HG02571 (cell line): ENCODE data around the gene ANKLE1.
"Not testable (repeated sequence)": the region's sequence is repeated elsewhere in the genome, so short reads cannot be mapped to it uniquely, and the experiment has no call there.

Experiments
- ATAC-seq: cut with Tn5 transposase; IDR thresholded peaks from one replicate; pipeline ENCODE4 v1.9.1; 2021; ENCODE audit warnings: mild to moderate bottlenecking, moderate library complexity; ENCODE audit not compliant: unreplicated experiment

ANKLE1 gene

DNA sequence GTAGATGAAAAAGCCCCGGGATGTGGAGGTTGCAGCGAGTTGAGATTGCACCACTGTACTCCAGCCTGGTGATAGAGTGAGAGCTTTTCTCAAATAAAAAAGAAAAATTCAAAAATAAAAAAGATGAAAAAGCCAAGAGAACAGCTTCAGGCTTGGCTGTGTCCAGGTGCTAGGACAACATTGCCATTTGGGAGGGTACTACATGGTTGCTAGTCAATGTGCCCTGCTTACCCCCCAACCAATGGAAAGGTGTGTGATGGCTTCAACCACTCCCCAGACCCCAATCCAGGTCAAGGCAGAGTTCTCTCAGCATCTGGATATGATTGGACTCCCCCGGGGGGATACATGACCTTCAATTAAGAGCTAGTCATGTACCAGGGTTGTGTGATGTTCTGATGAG, 2.3 kb upstream of the ANKLE1 start:
- no peak for ATAC-seq

DNA sequence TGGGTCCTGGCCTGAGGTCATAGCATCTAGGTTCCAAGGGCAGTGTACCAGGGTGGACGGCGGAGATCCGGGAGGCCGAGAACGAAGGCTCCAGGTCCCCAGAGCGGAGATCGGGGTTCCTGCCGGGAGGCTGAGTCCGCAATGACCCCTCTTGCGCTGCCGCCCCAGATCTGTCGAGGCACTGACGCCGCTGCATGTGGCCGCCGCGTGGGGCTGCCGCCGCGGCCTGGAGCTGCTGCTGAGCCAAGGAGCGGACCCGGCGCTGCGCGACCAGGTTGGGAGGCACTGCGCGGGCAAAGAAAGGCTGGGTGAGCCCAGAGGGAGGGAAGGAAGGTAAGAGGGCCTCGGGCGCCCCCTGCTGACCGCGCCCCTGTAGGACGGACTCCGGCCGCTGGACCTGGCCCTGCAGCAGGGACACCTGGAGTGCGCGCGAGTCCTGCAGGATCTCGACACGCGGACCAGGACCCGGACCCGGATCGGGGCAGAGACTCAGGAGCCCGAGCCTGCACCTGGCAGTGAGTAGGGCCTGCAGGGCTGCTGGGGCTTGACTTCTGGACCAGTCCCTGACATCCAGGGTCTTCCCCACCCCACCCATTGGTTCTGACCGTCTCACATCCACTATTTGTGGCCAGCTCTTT, 906 bp downstream of the ANKLE1 start:
- peak; percentile 66 for ATAC-seq

DNA sequence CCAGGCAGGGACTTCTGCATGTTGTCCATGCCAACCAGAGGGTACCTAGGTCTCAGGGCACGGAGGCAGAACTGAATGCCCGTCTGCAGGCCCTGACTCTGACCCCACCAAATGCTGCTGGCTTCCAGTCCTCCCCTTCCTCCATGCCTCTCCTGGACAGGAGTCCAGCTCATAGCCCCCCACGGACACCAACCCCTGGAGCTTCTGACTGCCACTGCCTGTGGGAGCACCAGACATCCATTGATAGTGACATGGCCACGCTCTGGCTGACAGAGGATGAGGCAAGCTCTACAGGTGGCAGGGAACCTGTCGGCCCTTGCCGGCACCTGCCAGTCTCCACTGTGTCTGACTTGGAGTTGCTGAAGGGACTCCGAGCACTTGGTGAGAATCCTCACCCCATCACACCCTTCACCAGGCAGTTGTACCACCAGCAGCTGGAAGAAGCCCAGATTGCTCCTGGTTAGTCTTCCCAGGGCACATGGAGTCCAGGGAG, 1.8 kb downstream of the ANKLE1 start:
- ATAC-seq, result no peak

DNA sequence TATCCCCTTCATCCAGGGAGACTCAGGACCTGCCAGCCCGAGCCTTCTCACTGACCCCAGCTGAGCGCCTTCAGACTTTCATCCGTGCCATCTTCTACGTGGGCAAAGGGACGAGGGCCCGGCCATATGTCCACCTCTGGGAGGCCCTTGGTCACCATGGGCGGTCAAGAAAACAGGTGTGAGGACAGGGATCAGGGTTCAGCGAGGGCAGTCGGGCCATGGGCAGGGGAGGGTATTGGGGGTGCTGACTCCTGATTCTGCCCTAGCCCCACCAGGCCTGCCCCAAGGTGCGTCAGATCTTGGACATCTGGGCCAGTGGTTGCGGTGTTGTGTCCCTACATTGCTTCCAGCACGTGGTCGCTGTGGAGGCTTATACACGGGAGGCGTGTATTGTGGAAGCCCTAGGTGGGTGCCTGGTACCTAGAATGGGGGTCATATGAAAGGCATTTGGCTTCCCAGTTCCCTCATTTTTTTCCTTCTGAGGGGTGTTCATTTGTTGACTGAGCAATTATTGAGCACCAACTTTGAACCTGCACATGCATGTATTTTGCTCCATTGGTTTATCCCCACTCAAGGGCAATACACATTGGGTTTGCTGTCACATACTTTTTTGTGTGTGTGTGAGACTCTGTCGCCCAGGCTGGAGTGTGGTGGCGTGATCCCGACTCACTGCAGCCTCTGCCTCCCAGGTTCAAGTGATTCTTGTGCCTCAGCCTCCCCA, 3.9 kb downstream of the ANKLE1 start:
- no peak for ATAC-seq

DNA sequence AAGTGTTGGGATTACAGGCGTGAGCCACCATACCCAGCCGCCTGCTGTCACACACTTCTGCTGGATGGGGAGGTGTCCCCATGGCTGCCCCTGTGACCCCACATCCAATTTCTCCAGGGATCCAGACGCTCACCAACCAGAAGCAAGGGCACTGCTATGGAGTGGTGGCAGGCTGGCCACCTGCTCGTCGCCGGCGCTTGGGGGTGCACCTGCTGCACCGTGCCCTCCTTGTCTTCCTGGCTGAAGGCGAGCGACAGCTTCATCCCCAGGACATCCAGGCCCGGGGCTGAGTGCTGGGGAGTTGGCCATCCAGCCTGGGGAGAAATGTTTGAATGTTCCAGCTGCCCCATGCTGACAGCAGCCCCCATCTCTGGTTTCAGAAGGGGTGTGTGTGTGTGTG, 4.6 kb downstream of the ANKLE1 start:
- ATAC-seq, result no peak

DNA sequence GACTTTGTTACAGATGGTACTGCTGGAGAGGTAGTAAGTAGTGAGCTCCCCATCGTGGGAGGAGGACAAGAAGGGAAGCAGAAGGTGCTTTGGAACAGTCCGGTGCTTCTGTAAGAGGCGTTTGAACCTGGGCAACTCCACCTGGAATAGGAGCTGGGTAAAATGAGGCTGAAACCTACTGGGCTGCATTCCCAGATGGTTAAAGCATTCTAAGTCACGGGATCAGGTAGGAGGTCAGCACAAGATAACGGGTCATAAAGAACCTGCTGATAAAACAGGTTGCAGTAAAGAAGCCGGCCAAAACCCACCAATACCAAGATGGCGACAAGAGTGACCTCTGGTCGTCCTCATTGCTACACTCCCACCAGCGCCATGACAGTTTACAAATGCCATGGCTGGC, 5.1 kb downstream of the ANKLE1 start:
- ATAC-seq, result no peak

DNA sequence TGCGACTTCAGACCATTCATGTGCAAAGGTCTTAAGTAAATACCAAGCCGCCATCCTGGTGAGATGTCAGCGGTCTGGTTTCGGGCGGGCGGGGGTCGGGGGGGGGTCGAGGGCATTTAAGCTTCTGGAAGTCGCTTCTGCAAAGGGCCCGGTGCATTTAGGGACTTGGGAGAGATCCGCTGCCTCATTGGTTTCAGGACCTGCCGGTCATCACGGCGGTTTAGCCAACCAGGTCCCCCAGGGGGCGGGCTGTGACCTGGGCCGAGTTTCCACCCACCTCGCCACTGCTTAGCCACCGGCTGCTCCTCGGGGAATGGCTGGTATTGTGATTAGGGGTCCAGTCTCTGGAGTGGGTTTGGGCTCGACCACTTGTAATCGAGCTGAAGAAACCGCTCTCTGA, 7.8 kb downstream of the ANKLE1 start:
- no peak for ATAC-seq

DNA sequence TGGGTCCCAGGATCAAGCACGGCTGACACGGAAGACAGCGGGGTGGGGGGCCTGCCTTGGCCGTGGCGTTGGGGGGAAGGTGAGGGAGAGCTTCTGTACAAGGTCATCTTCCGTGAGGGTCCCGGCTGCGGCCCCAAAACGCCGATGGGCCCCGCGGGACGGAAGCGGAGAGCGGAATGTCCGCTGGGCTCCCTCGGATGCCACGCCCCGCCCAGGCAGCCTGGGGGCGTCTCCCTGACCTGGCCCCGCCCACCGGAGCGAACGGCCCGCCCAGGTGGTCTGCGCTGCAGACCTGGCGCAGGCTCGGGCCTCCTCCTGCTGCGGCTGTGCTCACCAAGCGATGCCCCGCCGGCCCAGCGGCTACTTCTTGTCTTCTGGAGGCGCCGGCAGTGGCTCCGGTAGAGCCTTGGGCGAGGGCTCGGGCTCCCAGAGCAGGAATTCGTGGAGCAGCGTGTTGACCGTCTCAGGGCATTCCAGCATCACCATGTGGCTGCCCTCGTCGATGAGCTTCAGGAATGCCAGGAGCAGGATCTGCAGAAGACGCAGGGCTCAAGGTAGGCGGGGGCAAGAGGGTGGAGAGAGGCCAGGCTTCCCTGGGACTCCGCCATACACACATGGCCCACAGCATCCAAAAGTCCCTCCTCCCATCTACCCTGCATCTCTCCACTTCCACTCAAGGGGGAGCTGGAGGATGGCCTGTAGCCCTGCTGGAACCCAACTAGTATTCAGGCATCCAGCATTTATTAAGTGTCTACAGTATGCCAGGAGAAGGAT, 10.8 kb downstream of the ANKLE1 start:
- peak; percentile 63 for ATAC-seq

DNA sequence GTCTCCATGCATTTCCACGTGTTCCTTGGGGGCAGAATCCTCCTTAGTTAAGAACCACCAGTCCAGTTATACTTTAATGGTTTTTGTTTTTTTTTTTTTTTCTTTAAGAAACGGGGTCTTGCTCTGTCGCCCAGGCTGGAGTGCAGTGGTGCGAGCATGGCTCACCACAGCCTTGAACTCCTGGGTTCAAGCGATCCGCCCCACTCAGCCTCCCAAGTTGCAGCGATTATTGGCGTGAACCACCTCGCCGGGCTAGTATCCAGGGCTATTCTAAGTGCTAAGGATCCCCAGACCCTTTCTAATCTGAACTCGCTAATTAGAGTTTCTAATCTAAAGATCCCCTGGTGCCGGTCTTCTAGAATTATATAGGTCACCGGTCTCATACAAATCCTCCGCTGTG, 11.9 kb downstream of the ANKLE1 start:
- ATAC-seq, result no peak

DNA sequence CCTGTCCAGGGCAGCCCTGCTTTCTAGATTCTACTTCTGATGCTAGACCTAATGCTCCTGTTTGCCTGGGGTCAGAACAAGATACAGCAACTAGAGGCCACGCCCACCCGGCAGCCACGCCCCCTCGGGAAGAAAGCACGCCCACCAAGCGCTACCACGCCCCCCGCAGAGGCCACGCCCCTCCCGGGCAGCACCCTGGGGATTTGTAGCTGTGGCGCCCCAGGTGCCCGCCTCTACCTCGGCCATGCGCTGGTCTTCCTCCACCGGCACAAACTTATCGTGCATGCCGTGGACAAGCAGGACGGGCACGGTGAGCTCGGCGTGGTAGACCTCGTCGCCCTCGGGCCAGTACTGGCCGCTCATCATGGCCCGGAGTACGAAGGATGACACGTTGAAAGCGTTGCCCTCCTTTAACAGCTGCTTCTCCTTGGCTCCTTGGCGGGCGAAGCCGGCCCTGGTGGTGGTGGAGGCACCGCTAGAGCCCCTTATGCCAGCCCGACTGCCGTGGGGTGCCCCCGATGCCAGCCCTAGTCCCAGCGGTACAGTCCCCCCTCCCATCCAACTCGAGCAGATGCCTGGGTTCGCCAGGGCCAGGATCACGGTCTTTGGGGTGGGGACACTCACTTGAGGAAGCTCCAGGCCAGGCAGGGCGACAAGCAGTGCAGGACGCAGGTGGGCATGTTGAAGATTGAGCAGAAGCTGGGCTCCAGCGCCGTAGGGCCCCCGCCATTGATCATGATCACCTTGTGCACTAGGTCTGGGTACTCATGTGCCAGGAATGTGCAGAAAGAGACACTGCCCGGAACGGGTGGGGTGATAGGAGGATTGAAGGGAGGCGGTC, 12.6 kb downstream of the ANKLE1 start:
- no peak for ATAC-seq

DNA sequence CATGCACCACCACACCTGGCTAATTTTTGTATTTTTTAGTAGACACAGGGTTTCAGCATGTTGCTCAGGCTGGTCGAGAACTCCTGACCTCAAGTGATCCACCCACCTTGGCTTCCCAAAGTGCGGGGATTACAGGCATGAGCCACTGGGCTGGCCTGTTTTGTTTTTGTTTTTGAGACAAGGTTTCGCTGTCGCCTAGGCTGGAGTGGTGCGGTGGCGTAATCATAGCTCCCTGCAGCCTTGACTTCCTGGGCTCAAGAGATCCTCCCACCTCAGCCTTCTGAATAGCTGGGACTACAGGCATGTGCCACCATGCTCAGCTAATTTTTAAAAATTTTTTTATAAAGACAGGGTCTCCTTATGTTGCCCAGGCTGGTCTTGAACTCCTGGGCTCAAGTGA, 13.8 kb downstream of the ANKLE1 start:
- ATAC-seq, result not testable (repeated sequence)

DNA sequence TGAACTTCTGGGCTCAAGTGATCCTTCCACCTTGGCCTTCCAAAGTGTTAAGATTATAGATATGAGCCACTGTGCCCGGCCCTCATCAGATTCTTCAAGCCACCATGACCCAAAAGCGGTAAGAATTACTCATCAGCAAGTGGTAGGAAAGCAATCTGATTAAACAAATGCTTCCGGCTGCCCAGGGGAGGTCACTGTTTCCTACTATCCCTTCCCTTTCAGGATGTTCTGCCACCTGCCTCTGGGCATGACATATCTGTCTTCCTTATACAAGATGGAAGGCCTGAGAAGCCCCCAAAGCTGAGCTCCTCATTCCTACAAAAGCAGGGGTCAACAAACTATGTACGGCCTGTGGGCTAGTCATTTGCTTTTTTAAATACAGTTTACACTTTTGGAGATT, 14.6 kb downstream of the ANKLE1 start:
- ATAC-seq, result no peak

DNA sequence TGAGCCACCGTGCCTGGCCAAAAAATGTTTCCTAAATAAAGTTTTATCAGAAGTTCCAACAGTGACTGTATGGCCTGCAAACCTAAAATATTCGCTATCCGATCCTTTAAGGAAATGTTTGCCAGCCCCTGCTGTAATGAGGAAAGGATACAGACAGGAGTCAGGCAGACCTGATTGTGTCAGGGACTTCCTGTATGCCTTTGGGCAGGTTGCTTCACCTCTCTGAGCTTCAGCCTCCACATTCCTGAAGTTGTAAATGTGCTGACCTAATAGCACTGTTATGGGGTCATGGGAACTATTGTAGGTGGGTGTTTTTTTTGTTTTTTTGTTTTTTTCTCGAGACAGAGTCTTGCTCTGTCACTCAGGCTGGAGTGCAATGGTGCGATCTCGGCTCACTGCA, 15.3 kb downstream of the ANKLE1 start:
- no peak for ATAC-seq

DNA sequence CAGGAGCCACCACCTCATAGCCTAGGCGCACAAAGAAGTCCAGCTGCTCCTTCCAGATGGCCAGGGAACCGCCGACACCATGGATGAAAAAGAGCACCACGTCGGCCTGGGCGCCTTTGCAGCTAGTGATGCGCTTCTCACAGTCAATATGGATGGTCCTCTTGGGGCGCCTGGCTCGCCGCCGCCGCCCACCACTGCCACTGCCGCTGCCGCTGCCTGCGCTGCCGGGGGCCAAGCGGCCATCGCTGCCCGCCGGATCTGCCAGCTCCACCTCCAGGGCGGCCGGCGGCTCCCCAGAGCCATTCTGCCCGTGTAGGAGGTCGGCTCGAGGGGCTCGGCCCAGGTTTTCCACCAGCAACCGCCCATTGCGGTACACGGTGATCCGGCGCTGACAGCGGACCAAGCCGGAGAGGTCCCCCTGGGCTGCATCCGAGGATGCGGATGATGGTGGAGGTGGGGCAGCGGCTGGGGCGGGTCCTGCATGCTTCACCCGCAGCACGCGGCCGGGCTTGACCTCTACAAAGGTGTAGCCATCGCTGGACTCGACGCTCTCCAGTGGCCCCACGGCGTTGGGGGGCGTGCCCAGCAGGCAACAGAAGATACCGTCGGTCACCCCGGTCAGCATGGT, 19.4 kb downstream of the ANKLE1 start:
- ATAC-seq, result no peak

DNA sequence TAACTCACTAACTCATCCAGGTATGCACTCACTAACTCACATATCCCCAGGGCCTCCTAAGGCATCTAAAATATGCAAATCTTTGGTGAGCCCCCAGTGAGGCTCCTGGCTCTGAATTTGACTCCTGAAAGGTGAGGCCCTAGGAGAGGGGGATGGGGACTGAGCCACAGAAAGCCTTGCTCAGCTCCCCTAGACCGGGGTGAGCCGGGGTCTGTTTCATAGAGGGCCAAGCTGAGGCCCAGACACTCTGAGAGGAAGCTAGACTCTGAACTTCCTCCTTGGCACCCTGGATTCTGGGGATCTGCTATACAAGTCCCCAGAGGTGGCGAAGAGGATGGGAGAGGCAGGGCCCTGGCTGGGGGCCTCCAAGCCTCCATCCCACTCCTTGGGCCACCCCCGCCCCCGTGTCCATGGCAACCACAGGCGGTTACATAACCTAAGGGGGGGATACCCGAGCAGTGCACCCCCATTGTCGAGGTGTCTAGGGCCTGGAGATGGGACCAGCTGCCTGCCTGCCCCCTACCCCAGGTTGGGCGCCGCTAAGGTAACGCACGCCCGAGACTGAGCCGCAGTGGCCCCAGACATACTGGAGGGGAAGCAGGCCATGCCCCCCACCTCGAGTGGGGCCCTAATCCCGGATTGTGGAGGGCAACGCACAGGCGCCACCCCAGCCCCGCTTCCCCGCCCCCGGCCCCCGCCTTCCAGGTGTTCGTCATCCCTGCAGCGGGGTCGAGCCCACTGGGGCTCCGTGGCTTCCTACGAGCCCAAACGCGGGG, 20.9 kb downstream of the ANKLE1 start:
- ATAC-seq, result no peak

DNA sequence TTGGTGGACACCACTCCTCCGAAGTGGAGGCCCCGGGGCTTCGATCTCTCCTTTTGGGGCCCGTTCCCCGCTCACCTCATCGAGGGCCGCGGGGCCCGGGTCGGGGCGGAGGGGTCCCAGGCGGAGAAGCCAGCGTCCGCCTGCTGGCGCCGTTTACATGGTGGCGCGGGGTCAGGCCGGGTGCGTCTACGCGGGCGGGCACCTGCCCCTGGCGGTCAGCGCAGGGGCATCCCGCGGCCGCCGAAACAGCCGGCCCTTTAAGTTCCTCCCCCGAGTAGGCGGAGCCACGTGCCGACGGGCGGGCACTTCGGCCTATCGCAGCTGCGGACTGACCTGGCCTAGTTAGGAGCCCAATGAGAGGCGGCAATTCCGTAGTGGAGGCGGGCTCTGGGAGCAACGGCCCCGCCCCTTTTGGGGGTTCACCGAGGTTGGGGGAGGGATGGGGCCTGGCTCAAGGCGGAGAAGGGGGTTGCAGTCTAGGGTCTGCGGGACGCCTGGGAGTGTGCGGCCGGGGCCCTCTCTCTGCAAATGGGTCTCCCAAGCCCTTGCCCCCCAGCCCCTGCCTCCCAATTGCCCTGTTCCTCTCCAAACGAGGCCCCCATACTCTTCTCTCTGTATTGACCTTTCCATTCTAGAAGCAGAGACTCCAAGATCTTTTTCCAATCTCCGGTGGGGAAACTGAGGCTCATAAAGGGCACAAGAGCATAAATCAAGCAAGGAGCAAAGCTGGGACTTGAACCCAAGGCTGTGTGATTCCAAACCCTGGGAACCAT, 21.7 kb downstream of the ANKLE1 start, which contains the start of gene ABHD8:
Gene ABHD8 (minus strand): TSS at position 259 of the 773 bp plus-strand sequence. CDS start 1,809 bp downstream, outside the sequence.
- ATAC-seq, result peak; percentile 48

DNA sequence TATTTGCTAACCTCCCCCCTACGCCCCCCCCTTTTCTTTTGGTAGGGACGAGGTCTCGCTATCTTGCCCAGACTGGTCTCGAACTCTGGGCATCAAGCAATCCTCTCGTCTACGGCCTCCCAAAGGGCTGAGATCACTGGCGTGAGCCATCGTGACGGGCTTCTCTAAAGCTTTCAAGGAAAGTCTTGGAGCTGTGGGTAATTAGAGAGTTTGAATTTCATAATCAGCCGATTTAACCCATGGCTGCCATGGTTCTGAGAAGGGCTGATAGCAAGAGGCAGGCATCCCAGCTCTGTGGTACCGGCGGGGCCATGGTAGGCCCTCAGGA, 22.2 kb downstream of the ANKLE1 start:
- ATAC-seq, result no peak

DNA sequence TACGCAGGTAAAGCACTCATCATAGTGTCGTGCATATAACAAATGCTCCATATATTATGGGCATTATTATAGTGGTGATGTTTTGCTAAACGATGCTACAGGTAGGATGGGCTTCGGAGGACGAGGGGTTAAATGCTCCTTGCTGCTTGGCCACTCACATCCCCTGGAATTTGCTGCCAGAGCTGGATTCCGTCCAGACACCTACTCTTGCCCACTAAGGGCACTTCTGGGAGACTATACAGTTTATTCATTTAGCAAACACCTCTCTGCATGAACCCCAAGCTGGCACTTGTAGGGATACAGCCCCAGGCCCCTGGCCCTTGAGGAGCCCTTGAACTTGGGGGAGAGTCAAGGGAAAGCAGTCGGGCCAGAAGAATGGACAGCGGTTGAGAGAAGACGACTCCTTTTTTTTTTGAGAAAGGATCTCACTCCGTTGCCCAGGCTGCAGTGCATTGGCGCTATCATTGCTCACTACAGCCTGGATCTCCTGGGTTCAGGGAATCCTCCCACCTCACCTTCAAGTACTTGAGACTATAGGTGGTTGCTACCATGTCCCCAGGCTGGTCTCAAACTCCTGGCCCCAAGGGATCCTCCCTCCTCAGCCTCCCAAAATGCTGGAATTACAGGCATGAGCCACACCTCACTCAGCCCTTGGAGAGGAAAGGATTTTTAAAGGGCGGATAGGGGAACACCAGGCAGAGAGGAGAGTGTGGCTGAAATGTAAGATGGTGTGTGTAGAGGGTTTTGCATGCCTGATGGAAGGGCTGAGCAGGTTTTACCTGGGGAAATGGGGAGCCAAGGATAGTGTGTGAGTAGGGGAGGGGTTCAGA, 22.9 kb downstream of the ANKLE1 start:
- ATAC-seq, result no peak
